Measurements from ENCODE around the gene LRMDA. TPM values are rescaled to one million over a fixed set of nuclear protein-coding genes. Genes with fewer than 3 reads are reported as not detected.

The LRMDA gene
- total RNA-seq, 4 donors from 2014 or later: 7.3 to 20.1 (median 8.4) TPM

DNA sequence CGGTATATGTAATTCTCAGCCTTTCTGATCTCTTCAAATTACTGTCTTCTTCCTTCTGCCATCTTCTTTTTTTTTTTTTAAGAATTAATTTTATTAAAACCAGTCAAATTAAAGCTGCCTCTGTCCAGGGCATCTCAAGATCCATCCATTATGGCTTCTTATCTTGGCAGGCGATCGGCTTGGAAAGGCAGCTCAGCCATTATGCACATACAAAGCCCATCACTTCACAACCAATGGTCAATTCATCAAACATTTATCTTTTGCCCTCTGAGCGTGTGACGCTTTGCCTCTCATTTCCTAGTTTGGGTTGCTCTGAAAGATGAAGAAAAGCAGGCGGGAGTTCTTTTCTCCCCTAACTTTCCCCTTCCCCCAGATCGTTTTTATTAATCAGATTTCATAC is 591.6 kb downstream of the LRMDA start:
- Histone ChIP-seq H3K4me3 (no peak overlapping the region), H3K4me1 (no peaks in the 10 kb centered on the region), H3K27me3 (no peaks in the 10 kb centered on the region), H3K36me3 (no peaks in the 10 kb centered on the region), H3K27ac (no peak overlapping the region), H3K9me3 (no peaks in the 10 kb centered on the region)
- ATAC-seq: no peak
- 82 to 100% methylated on average over 2 to 7 of the region's 7 CpGs for WGBS, 2 donors (ENCODE audit: low coverage in 1 of 2)
- TF ChIP-seq POLR2AphosphoS5 (IDR thresholded peaks at IDR 0.05) (no peak), EP300 (IDR thresholded peaks at IDR 0.05) (no peak), POLR2A (IDR thresholded peaks at IDR 0.05) (no peak)
- TF ChIP-seq, protein P1, sequence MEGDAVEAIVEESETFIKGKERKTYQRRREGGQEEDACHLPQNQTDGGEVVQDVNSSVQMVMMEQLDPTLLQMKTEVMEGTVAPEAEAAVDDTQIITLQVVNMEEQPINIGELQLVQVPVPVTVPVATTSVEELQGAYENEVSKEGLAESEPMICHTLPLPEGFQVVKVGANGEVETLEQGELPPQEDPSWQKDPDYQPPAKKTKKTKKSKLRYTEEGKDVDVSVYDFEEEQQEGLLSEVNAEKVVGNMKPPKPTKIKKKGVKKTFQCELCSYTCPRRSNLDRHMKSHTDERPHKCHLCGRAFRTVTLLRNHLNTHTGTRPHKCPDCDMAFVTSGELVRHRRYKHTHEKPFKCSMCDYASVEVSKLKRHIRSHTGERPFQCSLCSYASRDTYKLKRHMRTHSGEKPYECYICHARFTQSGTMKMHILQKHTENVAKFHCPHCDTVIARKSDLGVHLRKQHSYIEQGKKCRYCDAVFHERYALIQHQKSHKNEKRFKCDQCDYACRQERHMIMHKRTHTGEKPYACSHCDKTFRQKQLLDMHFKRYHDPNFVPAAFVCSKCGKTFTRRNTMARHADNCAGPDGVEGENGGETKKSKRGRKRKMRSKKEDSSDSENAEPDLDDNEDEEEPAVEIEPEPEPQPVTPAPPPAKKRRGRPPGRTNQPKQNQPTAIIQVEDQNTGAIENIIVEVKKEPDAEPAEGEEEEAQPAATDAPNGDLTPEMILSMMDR (IDR thresholded peaks at IDR 0.05): no peak

DNA sequence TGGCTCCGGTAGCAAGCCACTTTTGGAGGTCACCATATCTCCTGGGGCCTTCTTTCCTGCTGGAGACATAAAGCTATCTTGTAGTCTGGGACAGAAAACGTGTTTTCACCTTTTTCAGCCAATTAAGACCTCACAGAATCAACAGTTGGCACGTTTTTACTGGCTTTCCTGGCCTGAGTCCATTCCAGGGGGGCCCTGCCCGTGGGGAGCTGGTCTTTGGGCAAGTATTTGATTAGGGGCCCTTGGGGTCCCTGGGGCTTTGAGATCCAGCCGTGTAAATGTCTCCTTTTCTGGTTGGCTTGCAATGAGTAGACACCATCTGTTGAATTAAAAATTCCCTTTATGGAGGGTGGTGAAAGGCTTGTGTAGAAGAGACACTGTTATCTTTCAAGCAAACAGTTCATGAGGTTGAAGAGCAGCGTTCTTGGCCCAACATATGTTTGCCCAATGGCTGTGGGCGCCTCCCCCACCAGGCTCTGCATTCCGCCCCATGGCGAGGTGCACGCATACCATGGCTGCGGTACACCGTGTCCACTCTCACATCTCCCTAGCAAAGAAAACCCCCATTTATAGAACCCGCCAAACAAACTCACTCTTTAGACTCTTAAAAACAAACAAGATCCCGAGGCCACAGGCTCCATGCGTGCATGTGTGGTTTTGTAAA is 593.2 kb downstream of the LRMDA start:
- Histone ChIP-seq H3K27me3 (no peaks in the 10 kb centered on the region), H3K4me1 (no peaks in the 10 kb centered on the region), H3K9me3 (no peaks in the 10 kb centered on the region), H3K36me3 (no peaks in the 10 kb centered on the region), H3K27ac (no peak overlapping the region), H3K4me3 (no peak overlapping the region)
- ATAC-seq: no peak
- 92 to 96% methylated on average over 6 to 13 of the region's 15 CpGs for whole genome bisulfite sequencing, 2 donors (ENCODE audit: low coverage in 1 of 2)
- TF ChIP-seq POLR2AphosphoS5 (IDR thresholded peaks at IDR 0.05) (no peak), POLR2A (IDR thresholded peaks at IDR 0.05) (no peak), EP300 (IDR thresholded peaks at IDR 0.05) (no peak)
- TF ChIP-seq, protein P1 (IDR thresholded peaks at IDR 0.05): no peak

DNA sequence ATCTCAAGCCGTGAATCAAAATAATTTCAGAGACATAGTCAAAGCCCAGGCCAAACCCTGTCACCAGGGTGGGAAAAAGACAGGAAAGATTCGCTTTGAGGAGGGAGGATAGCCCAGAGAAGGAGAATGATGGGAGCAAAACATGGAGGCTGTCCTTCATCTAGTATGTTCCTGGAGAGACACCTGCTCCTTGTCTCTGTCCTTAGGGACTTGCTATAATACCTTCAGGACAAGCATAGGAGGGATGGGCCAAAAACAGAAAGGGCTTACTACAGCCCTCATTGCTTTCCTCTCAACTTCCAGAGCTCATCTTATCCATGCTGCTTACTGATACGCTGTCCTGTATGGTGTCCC is 593.7 kb downstream of the LRMDA start:
- no peak for ATAC-seq
- WGBS, 2 donors (ENCODE audit: low coverage in 1 of 2): 100% methylated on average over 2 to 3 of the region's 3 CpGs
- H3K9me3 ChIP-seq: no peaks in the 10 kb centered on the region
- no peaks in the 10 kb centered on the region for H3K27me3 ChIP-seq
- no peaks in the 10 kb centered on the region for H3K36me3 ChIP-seq
- TF ChIP-seq POLR2AphosphoS5 (IDR thresholded peaks at IDR 0.05) (no peak), POLR2A (IDR thresholded peaks at IDR 0.05) (no peak), EP300 (IDR thresholded peaks at IDR 0.05) (no peak)
- TF ChIP-seq, protein P1 (IDR thresholded peaks at IDR 0.05): no peak
- no peak overlapping the region for H3K4me3 ChIP-seq
- no peak overlapping the region for H3K27ac ChIP-seq
- no peaks in the 10 kb centered on the region for H3K4me1 ChIP-seq

DNA sequence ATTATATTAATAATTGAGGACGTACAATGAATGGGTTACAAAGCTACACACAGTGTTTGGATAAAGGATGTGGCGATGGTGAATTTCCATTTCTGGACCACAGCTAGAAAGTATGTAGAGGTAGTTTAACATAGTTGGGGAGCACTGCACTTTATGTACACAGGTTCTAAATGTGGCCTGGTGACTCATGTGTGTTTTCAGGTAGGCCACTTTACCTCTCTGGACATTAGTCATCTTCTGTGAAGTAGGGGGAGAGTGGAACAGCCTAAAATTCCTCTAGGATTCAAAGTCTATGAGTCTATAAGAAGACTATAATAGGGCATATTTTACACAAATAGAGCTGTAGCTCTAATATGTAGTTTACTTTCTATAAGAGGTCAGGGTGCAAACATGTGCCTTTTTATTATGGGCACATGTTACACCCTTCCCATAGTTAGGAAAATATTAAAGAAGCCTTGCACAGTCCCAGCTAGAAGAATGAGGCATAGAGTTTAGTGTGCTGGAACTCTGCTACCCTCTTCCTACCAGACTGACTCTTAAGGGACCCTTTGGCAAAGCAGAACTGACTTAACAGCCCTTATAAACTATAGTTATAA is 594.9 kb downstream of the LRMDA start:
- Histone ChIP-seq H3K27ac (no peak overlapping the region), H3K9me3 (no peaks in the 10 kb centered on the region), H3K27me3 (no peaks in the 10 kb centered on the region), H3K4me1 (no peaks in the 10 kb centered on the region), H3K4me3 (no peak overlapping the region), H3K36me3 (no peaks in the 10 kb centered on the region)
- ATAC-seq: no peak
- TF ChIP-seq EP300 (IDR thresholded peaks at IDR 0.05) (no peak), POLR2A (IDR thresholded peaks at IDR 0.05) (no peak), POLR2AphosphoS5 (IDR thresholded peaks at IDR 0.05) (no peak)
- TF ChIP-seq, protein P1 (IDR thresholded peaks at IDR 0.05): no peak
- WGBS, 2 donors (ENCODE audit: low coverage in 1 of 2): 87 to 93% methylated on average over 2 of the region's 2 CpGs

DNA sequence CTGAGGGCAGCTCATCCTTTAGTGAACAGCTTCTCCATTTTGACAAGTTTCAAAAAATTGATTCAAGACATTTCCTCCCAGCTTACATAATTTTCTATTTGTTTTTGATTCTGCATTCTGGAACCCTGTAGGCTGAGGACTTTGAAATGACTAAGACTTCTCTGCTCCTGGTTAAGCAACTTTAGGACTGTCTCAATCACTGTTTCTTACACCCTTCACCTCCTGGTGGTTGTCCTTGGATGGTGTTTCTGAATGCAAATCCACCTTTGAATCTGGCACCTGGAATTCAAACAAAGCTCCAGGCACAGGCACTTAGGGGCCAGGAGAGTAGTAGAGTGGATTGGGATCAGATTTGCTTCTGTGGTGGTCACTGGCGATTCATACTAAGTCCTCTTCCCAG is 595.5 kb downstream of the LRMDA start:
- Histone ChIP-seq H3K4me1 (no peaks in the 10 kb centered on the region), H3K9me3 (no peaks in the 10 kb centered on the region), H3K27ac (no peak overlapping the region), H3K4me3 (no peak overlapping the region), H3K36me3 (no peaks in the 10 kb centered on the region), H3K27me3 (no peaks in the 10 kb centered on the region)
- no peak for ATAC-seq
- WGBS, 2 donors (ENCODE audit: low coverage in 1 of 2): 100% methylated on average over 1 of the region's 1 CpG
- no peak for TF ChIP-seq EP300 (IDR thresholded peaks at IDR 0.05)
